ENCODE data around the gene MKNK1.
"Not testable (repeated sequence)": the region's sequence is repeated elsewhere in the genome, so short reads cannot be mapped to it uniquely, and the experiment has no call there.

The MKNK1 gene

DNA sequence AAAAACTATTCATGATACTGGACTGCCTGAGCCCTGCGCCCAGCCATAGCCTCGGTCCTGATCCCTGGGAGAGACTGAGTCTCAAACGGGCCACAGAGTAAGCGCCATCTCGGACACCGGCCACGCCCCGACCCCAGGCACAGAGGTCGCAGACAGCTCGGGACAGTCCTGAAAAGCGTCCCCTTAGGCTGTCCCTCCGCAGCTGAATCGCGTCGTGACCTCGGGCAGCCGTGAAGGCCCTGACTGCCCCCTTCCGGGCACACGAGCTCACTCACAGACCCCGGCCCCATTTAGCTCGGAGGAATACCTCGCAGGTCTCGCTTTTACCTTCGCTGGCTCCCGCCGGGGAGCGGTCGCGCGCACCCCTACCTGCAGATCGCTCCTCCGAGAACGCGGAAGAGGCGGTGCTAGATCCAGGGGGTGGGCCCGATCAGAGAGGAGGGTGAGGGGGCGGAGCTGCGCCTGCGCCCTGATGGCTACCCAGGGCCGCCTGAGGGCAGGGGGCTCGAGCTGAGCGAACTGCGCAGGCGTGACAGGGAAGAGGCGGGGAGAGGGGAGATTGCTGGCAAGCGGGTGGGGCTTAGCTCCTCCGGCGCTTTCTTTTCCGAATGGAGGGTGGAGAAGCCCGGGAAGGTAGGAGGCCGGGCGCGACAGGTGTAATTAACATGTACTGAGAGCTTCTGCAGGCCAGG, at the start of gene MKNK1:
Gene MKNK1 (minus strand): TSS at position 411 of the 692 bp plus-strand sequence. CDS start 20,941 bp downstream, outside the sequence.
- DNase-seq = peak; percentile 90 to 98 (median 95)

DNA sequence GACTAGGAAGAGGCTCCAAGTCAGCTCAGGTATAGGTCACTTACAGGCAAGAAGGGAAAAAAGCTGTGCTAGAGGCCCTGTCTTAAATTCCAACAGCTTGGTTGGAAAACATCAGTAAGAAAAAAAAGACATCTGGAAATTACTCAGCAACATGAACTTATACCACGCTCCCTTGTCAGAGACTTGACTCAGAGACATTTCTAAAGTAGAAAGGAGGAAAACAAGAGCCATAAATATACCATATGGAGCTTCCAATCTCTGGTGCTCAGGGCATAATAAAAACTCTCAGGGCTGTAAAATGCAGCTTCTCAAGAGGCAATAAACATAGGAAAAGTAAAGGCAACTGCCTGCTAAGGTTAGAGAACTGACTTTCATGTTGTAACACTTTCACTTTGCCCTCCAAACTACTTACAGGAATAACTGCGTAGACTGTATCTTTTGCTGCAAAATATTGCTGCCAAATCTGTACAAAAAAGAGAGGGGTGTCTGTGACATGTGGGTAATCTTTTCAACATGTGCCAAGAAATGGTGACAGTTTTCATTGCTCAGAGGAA, 49.4 kb upstream of the MKNK1 start:
- no peak for DNase-seq

DNA sequence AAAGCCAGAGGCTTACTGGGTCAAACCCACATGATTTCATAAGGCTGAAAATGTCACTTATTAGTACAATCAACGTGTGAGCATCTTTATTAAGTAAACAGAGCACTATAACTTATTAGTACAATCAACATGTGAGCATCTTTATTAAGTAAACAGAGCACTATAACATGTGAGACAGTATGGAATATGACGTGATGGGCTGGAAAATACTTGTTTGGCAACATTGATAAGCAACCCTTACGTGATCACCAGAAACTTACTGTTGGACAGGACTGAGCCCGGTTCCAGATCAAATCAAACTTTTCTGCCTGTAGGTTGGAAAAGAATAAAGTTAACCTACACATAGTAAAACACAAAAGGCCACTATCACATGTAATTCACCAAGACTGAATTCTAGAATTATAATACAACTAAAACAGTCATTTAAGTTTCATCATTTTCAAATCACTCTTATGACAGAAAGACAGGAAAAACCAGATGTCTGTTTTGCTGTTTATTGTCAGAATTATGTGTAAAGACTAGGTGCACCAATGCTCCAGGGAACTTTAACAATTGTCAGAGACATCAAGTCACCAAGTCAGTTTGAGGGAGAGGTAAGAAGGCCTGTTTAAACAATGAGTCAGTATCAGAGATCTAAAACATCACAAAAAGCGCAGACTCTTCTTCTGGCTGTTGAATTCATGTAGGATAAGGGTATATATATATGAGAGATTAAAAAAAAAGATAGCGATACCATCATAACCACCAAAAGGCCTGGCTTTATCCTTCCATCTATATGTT, 48.4 kb upstream of the MKNK1 start:
- DNase-seq = no peak

DNA sequence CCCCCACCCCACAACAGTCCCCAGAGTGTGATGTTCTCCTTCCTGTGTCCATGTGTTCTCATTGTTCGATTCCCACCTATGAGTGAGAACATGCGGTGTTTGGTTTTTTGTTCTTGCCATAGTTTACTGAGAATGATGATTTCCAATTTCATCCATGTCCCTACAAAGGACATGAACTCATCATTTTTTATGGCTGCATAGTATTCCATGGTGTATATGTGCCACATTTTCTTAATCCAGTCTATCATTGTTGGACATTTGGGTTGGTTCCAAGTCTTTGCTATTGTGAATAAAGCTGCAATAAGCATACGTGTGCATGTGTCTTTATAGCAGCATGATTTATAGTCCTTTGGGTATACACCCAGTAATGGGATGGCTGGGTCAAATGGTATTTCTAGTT, 47.1 kb upstream of the MKNK1 start:
- not testable (repeated sequence) for DNase-seq

DNA sequence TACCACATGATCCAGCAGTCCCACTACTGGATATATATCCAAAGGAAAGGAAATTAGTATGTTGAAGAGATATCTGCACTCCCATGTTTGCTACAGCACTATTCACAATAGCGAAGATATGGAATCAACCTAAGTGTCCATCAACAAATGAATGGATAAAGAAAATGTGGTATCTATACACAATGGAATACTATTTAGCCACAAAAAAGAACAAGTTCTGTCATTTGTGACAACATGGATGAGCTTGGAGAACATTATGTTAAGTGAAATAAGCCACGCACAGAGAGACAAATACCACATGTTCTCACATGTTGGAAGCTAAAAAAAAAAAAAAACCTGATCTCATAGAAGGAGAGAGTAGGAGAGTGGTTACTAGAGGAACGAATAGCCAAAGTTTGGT, 46.4 kb upstream of the MKNK1 start:
- DNase-seq = no peak

DNA sequence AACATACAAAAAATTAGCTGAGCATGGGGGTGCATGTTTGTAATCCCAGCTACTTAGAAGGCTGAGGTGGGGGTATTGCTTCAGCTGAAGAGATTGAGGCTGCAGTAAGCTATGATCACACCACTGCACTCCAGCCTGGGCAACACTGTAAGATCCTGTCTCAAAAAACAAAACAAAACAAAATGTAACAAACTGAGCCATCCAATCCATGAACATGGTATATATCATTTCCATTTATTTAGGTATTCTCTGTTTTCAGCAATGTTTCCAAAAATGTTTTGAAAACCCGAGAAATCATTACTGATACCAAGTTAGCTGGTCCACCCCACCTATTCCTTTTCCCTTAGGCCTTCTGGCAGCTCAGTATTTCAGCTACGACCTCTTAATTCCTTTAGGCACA, 45.7 kb upstream of the MKNK1 start:
- no peak for DNase-seq

DNA sequence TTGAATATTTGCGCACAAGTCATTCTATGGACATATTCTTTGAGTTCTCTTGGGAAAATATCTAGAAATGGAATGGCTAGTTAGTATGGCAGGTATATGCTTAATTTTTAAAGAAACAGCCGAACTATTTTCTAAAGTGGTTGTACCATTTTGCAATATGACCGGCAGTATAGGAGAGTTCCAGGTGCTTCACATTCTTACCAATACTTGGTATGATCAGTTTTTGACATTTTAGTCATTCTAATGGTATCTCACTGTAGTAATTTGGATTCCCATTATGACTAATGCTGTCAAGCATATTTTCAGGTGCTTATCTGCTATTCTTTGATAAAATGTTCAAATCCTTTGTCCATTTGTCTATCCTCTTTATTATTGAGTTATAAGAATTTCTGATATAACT, 43.5 kb upstream of the MKNK1 start:
- no peak for DNase-seq

DNA sequence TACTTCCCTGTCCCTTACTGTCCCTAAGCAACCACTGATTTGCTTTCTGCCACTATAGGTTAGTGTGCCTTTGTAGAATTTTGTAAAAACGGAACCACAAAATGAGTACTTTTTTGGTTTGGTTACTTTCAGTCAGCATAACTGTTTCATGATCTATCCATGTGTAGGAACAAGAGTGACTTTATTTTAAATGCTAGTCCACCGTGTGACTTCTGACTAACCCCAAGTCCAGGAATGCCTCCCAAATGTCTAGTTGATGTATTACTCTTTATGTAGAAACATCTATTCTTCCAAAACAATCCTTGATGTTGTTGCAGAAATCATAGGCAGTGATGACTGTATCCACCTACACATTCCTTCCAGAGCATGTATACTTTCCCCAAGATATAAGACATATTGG, 42.8 kb upstream of the MKNK1 start:
- DNase-seq = no peak

DNA sequence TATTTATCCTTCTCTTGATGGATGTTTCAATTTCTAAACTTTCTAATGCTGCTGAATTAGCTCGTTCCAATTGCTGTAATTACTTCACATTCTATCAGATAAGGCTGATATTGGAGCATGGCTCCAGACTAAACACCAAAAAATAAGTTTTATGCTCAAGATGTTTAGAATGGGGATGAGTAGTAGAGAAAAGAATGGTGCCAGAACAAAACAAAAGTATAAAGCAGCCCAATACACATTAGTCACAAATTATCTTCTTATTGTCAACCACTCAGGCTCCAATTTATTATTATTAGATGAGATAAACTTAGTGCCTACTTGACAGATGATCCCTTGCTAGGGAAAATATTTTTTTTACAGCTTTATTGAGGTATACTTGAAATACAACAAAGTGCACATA, 42.3 kb upstream of the MKNK1 start:
- DNase-seq = no peak

DNA sequence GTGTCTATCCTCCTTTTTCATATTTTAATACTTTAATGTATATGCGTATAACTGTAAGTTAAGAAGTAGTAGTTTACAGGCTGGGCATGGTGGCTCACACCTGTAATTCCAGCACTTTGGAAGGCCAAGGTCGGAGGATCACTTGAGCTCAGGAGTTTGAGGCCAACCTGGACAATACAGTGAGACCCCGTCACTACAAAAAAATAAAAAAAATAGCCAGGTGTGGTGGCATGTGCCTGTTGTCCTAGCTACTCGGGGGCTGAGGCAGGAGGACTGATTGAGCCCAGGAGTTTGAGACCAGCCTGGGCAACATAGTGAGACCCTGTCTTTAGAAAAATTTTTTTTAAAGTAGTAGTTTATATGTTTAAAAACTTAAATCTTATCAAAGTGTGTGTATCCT, 41.7 kb upstream of the MKNK1 start:
- no peak for DNase-seq

DNA sequence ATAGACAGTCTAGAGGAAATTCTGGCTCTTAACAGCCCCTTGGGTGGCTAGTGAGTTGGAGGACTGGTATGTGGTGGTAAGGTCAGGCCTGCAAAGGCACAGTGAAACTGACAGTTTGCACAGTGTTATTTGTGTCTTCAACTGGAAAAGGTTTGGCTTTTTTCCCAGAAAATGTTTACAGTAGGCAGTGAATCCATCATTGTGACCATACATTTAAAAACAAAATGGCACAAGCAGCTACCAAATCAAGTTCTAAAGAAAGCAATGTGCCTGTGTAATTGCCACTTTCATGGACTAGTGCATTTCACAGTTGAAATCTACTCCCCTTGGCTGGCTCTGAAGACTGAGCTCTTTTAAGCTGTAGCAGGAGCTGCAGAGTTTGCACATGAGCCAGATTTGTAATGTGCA, 39.3 kb upstream of the MKNK1 start:
- DNase-seq = peak; percentile 52 to 86 (median 62)

DNA sequence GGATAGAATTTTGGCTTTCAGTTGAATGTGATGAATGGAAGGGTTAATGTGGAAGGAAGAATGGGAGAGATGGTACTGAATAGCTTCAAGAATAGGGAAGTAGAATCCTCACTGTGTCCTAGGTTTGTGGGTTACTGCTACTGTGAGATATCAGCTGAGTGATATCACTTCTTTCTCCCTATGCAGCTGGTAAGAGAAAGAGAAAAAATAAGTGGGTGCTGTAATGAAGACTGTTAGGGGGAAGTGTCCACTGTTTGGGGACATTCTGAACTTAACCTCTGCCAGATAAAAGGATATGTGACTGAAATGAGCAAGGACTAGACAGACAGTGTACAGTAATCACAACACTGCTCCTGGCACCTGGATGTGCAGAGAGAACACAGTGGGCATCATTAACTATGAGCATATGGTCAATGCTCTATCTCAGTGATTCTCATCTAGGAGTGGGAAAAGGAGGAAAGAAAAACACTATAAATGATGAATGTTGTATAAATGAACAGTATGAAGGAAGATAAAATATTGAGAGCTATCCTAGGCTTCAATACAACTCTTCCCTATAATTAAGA, 38.1 kb upstream of the MKNK1 start:
- DNase-seq = no peak

DNA sequence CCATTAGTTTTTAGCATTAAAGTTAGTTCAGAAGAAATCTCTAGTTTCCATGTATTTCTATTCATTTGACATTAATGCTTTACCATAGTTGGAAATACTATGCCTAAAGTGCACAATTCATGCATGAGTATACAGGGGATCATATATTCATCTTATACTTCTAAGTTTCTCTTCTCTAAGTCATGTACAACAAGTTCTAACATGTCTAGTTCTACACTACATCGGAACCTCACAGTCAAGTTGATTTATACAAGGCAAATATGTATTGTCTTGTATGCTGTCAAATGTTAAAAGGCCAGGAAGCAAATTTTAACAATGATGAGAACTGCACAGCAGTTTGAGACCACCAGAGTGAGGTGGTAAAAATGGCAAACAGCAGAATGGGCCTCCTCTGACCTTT, 35.5 kb upstream of the MKNK1 start:
- DNase-seq = no peak

DNA sequence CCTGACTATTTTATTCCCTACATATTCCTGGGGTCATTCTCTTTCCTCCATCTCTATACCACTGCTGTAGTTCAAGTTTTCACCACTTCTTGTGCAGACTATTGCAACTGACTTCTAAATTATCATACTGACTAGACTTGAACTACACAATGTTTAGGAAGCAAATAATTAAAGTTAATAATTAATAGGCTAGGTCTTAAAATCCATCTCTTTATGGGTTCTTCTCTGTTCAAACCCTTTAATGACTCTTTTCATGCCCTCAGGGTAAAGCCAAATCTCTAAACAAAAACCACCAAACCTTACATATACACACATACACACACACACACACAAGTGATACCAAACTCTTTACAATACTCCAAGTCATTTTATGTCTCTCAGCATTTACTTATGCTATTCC, 34.9 kb upstream of the MKNK1 start:
- DNase-seq = no peak

DNA sequence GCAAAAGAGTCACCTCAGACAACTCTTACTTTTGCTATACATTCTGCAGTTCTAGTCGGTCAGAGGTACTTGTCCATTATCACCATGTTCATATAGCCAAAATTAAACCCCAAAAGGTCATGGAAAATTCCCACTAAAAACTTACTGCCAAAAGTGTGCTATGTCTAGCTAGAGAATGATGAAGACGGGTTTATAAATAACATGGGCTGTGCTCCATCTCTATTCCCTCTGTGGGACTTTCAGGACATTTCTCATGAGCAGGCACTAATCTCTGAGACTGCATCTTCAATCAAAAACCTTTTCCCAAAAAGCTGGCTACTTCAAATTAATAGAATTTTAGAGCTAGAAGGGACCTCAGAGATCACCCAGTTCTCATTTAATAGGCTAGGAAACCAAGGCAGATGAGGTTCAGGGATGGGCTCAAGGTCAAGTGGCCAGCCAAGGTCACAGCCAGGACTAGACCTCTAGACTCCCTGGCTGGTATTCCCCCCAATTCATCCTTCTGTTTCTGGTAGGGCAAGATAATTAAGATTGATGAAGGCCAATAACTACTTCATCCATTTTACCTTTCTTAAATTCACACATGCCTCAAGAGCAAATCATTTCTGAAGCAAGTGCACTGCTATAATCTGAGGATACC, 33.5 kb upstream of the MKNK1 start:
- no peak for DNase-seq

DNA sequence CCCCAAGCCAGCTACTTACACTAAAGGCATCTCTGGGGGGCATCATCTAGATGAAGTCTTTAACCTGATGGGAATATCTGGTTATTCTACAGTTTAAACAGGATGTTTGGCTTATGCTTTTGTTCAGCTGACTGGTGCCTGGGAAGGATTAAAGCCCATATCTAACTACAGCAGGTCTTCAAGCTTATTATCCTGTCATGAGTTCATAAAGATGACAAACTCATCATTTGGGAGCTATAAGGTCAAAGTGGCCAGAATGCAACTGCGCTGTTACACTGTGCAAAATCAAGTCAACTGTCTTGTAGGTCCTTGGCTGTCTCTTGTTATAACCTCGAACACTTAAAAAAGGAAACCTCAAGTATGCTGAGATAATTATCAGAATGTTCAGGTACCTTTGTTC, 31.1 kb upstream of the MKNK1 start:
- no peak for DNase-seq

DNA sequence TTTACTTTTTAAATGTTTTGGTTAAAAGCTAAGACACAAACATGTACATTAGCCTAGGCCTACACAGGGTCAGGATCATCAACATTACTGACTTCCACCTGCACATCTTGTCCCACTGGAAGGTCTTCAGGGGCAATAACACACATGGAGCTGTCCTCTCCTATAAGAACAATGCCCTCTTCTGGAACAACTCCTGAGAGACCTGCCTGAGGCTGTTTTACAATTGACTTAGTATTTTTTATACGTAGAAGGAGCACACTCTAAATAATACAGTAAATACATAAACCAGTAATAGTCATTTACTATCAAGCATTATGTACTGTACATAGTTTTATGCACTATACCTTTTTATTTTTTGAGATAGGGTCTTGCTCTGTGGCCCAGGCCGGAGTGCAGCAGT, 26.7 kb upstream of the MKNK1 start:
- DNase-seq = peak in 1 of 3 experiments; percentile 31

DNA sequence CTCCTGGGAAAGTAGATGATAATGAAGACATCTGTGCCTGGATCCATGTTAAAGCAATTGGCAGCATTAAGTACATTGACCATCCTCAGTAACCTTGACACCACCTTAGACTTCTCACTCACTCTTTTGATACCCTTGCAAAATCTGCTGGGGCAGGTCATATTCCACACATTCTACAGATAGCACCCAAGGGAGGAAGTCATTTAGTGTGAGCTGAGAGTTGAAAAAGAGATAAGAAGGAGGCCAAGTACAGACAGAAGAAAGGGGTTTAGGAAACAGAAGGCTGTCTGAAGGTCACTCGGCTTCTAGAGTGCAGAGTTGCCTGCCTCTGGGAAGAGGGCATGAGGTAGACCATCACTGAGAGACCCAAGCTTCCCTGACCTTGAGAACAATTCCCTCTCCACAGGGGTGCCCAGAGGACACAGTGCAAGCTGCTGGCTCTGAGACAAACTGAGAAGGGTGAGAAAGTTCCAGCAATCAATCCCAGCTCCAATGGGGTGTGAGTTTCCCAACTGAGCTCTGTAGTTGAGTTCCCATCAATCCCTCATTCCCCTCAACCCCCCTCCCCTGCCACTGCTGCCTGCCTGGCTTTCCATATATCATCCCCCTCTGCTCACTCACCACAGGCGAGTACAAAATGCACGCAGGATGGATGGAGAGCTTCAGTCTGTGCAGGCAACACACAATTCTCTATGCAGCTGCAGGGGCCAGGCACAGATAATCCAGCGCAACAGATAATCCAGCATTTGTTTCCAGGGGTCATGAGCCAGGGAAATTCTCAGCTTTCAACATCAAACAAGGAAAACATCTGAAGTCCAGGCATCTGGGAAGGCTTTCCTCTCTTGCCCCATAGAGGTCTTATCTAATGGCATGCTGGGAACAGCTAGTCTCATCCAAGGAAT, 19.9 kb upstream of the MKNK1 start:
- no peak for DNase-seq

DNA sequence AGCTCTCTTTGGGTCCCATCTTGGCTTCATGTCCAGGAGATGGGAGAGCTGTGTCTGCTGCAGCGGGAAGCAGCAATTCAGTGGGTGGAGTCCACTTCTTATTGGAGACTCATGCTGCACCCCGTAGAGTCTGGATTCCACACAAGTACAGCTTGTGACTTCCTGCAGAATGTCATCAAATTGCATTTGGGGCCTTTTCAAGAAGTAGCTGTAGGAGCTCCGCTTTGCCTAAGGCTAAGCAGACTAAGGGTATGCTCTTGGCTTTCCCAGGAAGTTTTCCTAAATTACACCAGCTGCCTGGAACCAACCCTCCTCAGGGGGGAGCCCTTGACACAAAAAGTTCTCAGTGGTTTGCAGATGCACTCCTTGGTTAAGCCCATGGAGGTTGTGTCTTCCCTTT, 18.3 kb upstream of the MKNK1 start:
- DNase-seq = peak in 1 of 3 experiments; percentile 8

DNA sequence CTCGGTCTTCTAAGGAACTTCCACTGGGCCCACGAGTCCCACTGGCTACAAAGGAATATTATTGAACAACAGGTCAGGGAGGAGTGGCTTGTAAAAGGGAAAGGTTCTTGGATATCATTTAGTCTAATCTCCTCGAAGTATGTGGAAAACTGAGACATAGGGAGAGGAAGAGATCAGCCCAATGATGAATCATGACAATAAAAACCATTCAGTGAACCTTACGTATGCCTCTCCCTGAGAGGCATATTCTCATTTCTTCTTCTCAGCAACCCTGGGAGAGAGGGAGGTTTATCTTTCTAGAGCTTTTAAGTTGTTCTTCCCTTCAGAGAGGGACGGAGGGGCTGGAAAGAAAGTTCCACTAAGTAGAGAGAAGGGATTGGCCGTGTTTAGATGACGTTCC, 17.9 kb upstream of the MKNK1 start:
- no peak for DNase-seq

DNA sequence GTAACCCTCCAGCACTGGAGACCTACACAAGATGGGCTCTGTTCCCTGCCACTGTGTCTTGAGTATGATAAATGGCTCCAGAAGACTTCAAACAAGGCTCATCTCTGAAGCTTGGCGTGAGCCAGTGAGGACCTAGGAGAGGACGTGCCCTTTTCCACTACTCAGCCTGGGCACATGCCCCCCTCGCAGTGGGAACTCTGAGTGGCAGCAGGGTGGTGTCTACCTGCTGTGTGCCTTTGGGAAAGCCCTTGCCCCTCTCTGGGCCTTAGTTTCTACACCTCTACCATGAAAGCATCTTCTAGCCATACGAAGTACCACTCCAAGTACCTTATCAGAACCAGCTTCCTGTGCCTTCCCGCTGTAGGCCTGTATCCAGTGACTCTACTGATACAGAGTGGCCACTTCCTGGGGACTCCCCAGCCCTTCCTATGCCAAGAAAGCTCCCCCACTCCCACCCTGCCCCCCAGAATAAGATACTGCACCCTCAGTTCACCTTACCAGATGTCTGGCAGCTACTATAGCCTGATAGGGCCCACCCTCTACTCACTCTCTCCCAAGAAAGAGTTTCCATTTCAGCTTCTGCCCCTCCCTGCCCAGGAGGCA, 15.7 kb upstream of the MKNK1 start:
- no peak for DNase-seq

Data from NCI-H1417 (cell line).